Neural progenitor cell (in vitro differentiated cells): ENCODE results near the gene SLX9. TPM values are rescaled to one million over a fixed set of nuclear protein-coding genes. Genes with fewer than 3 reads are reported as not detected.

Experiments
- DNase-seq: peaks from one replicate; pipeline ENCODE4 v3.0.0-alpha.2; 2016; ENCODE audit warnings: low spot score
- H2AFZ ChIP-seq: fragments of 200-600 bp; sonication (generic); replicated peaks from 2 replicates; pipeline ENCODE4 v1.6.1; 2016; ENCODE audit warnings: antibody characterized with exemption
- H3F3A ChIP-seq: fragments of 200-600 bp; sonication (generic); 2 replicates; pipeline ENCODE4 v1.6.1; 2016; ENCODE audit warnings: antibody characterized with exemption, low read depth
- H3K27ac ChIP-seq: fragments of 200-600 bp; sonication (generic); 2 replicates; pipeline ENCODE4 v1.5.1; 2016; ENCODE audit warnings: mild to moderate bottlenecking
- H3K27me3 ChIP-seq: fragments of 200-600 bp; sonication (generic); 2 replicates; pipeline ENCODE4 v1.6.1; 2016; ENCODE audit warnings: mild to moderate bottlenecking, moderate library complexity
- H3K36me3 ChIP-seq: fragments of 200-600 bp; sonication (generic); 2 replicates; pipeline ENCODE4 v1.5.1; 2016
- H3K4me1 ChIP-seq: fragments of 200-600 bp; sonication (generic); 2 replicates; pipeline ENCODE4 v1.6.1; 2016; ENCODE audit warnings: mixed run types
- H3K4me2 ChIP-seq: fragments of 200-600 bp; sonication (generic); 2 replicates; pipeline ENCODE4 v1.6.1; 2016
- H3K4me3 ChIP-seq: fragments of 200-600 bp; sonication (generic); 2 replicates; pipeline ENCODE4 v1.5.1; 2016
- H3K79me2 ChIP-seq: fragments of 200-600 bp; sonication (generic); 2 replicates; pipeline ENCODE4 v1.6.1; 2016; ENCODE audit warnings: low read depth
- H3K9ac ChIP-seq: fragments of 200-600 bp; sonication (generic); 2 replicates; pipeline ENCODE4 v1.6.1; 2016
- H3K9me3 ChIP-seq: fragments of 200-600 bp; sonication (generic); 2 replicates; pipeline ENCODE4 v1.5.1; 2016; ENCODE audit warnings: low read depth
- H4K20me1 ChIP-seq: fragments of 200-600 bp; sonication (generic); 2 replicates; pipeline ENCODE4 v1.6.1; 2016; ENCODE audit warnings: low read depth
- H3K27ac Mint-ChIP-seq: 3 replicates; pipeline ENCODE4 v1.8.0; 2021; ENCODE audit warnings: mixed read lengths
- H3K27me3 Mint-ChIP-seq: 2 replicates; pipeline ENCODE4 v1.8.0; 2022; ENCODE audit warnings: low read depth, mild to moderate bottlenecking, inconsistent platforms, moderate library complexity, mixed read lengths; ENCODE audit not compliant: insufficient read depth
- H3K36me3 Mint-ChIP-seq: 3 replicates; pipeline ENCODE4 v1.8.0; 2021; ENCODE audit warnings: mixed read lengths
- H3K4me1 Mint-ChIP-seq: 3 replicates; pipeline ENCODE4 v1.8.0; 2021; ENCODE audit warnings: mixed read lengths
- H3K4me3 Mint-ChIP-seq: 3 replicates; pipeline ENCODE4 v1.8.0; 2021; ENCODE audit warnings: mild to moderate bottlenecking, moderate library complexity, mixed read lengths
- H3K9me3 Mint-ChIP-seq: 3 replicates; pipeline ENCODE4 v1.8.0; 2020; ENCODE audit warnings: mixed read lengths
- CTCF ChIP-seq: fragments of 200-600 bp; sonication (generic); IDR thresholded peaks from 2 replicates; pipeline ENCODE4 v1.5.1; 2017; ENCODE audit warnings: antibody characterized with exemption, mild to moderate bottlenecking
- EZH2 ChIP-seq: fragments of 200-600 bp; sonication (generic); IDR thresholded peaks from 2 replicates; pipeline ENCODE4 v1.6.1; 2017; ENCODE audit warnings: antibody characterized with exemption, mild to moderate bottlenecking, moderate library complexity
- EZH2phosphoT487 ChIP-seq: fragments of 200-600 bp; sonication (generic); IDR thresholded peaks from 2 replicates; pipeline ENCODE4 v1.6.1; 2017; ENCODE audit warnings: antibody characterized with exemption
- total RNA-seq: library from RNA; depleted of rRNA; stranded (reverse); fragments of >200 nt; gene quantifications from 2 replicates; pipeline ENCODE4 v1.2.3, GENCODE V29; 2015; ENCODE audit warnings: low replicate concordance

Gene SLX9
- total RNA-seq, 1 donor from 2014 or later = 4.7 TPM

DNA sequence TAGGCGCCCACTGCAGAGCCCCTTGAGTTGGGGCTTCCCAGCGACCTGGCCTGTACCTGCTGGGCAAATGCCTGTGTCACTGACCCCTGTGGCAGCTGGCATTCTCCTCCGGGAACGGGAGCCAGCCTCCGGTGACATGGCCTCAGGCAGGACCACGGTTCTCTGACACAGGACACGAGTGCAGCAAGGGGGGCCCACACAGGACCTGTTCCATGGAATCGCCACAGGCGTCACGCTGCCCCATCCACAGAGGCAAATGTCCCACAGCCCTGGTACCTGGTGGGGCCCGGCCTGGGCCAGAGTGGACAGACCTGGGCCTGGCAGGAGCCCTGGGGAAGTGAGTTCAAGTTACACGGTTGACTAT is 21.7 kb upstream of the SLX9 start:
- Histone ChIP-seq H3K9ac (no peak overlapping the region), H3K4me2 (no peak overlapping the region), H3K79me2 (no peaks in the 10 kb centered on the region), H3K27me3 (peaks cover 61% of the 10 kb centered on the region), H3K27ac (no peak overlapping the region), H3K4me3 (no peak overlapping the region), H4K20me1 (no peaks in the 10 kb centered on the region), H3K36me3 (no peaks in the 10 kb centered on the region), H2AFZ (no peak overlapping the region), H3F3A (no peaks in the 10 kb centered on the region), H3K4me1 (no peaks in the 10 kb centered on the region), H3K9me3 (no peaks in the 10 kb centered on the region)
- DNase-seq = no peak
- peaks cover 31% of the 10 kb centered on the region for H3K27me3 Mint-ChIP-seq
- H3K9me3 Mint-ChIP-seq = no peaks in the 10 kb centered on the region
- H3K27ac Mint-ChIP-seq = no peak overlapping the region
- H3K4me3 Mint-ChIP-seq = no peak overlapping the region
- TF ChIP-seq EZH2phosphoT487 = no peak
- TF ChIP-seq EZH2 = no peak
- no peak for TF ChIP-seq CTCF
- H3K36me3 Mint-ChIP-seq = no peaks in the 10 kb centered on the region
- H3K4me1 Mint-ChIP-seq = peaks cover 2% of the 10 kb centered on the region

GRCh38 chr21:44918581-44919033 is 21.2 kb upstream of the SLX9 start:
- Histone ChIP-seq H3K4me2 (peak overlapping the region; percentile 63), H3K4me1 (no peaks in the 10 kb centered on the region), H3K36me3 (no peaks in the 10 kb centered on the region), H2AFZ (no peak overlapping the region), H3K4me3 (peak overlapping the region; percentile 13), H3K27me3 (peaks cover 66% of the 10 kb centered on the region), H3K79me2 (no peaks in the 10 kb centered on the region), H3F3A (no peaks in the 10 kb centered on the region), H3K27ac (no peak overlapping the region), H3K9me3 (no peaks in the 10 kb centered on the region), H4K20me1 (no peaks in the 10 kb centered on the region), H3K9ac (no peak overlapping the region)
- peaks cover under 1% of the 10 kb centered on the region for H3K9me3 Mint-ChIP-seq
- peaks cover 2% of the 10 kb centered on the region for H3K4me1 Mint-ChIP-seq
- TF ChIP-seq CTCF (no peak), EZH2phosphoT487 (no peak)
- H3K4me3 Mint-ChIP-seq = peak overlapping the region; percentile 71
- DNase-seq = peak; percentile 62
- no peaks in the 10 kb centered on the region for H3K36me3 Mint-ChIP-seq
- no peak overlapping the region for H3K27ac Mint-ChIP-seq
- H3K27me3 Mint-ChIP-seq = peaks cover 31% of the 10 kb centered on the region

DNA sequence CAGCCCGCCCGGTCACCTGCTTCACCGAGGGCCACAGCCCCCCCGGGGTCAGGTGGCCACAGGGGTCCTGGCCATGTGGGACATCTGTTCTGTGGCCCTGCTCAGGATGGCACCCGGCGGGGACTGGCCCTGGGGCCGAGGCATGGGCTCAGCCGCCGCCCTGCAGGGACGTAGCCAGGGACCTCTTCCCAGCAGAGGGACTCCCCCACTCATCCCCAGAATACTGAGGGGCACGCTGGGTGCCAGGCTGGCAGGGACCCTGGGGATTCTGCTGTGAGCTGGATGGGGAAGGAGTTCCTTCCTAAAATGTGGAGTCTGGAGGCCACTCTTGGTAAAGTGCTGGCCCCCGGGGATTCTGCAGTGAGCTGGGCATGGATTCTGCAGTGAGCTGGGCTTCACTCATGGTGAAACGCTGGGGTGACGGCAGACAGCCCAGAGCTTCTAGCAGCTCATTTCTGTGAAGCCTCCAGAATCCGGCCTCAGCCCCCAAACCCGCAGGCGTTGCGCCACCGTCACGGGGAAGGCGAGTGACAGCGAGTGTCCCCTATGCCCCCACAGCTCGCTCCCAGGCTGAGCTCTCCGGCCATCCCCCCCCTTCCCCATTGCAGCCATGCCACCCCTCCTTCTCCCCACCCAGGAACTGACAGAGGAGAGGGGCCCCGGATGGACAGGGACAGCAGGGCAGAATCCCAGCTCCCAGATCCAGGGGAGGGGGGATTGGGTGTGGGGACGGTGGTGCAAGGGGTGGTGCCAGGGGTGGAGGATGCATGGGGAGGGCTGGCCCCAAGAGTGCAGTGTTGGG is 20.5 kb upstream of the SLX9 start:
- Mint-ChIP-seq H3K4me1 (peaks cover 2% of the 10 kb centered on the region), H3K36me3 (no peaks in the 10 kb centered on the region), H3K4me3 (no peak overlapping the region), H3K27me3 (peaks cover 34% of the 10 kb centered on the region), H3K9me3 (peaks cover 2% of the 10 kb centered on the region), H3K27ac (no peak overlapping the region)
- no peak overlapping the region for H2AFZ ChIP-seq
- H3K79me2 ChIP-seq = no peaks in the 10 kb centered on the region
- TF ChIP-seq EZH2phosphoT487 = peak; percentile 36
- no peak for TF ChIP-seq EZH2
- no peaks in the 10 kb centered on the region for H4K20me1 ChIP-seq
- DNase-seq = no peak
- H3K27me3 ChIP-seq = peaks cover 73% of the 10 kb centered on the region
- no peaks in the 10 kb centered on the region for H3K36me3 ChIP-seq
- H3K4me3 ChIP-seq = peak overlapping the region; percentile 13
- H3K4me1 ChIP-seq = no peaks in the 10 kb centered on the region
- H3F3A ChIP-seq = no peaks in the 10 kb centered on the region
- H3K9me3 ChIP-seq = no peaks in the 10 kb centered on the region
- H3K4me2 ChIP-seq = peak overlapping the region; percentile 63
- H3K9ac ChIP-seq = no peak overlapping the region
- no peak overlapping the region for H3K27ac ChIP-seq
